Peyer's patch (tissue), 4 donors: ENCODE measurements around the gene B4GALT3.
"Not testable (repeated sequence)": the region's sequence is repeated elsewhere in the genome, so short reads cannot be mapped to it uniquely, and the experiment has no call there.

Experiments
- POLR2A ChIP-seq, 2 donors: fragments of 450-650 bp; IDR thresholded peaks; one replicate each; pipeline ENCODE4 v1.5.1; 2017; ENCODE audit warnings: antibody characterized with exemption in 2 of 2, mild to moderate bottlenecking in 2 of 2, moderate library complexity in 2 of 2
- TF ChIP-seq, protein P1 (sequence below), 6 experiments: fragments of 450-650 bp in 4 of 6; fragments of 200-600 bp in 2 of 6; sonication (generic) in 1 of 6; IDR thresholded peaks; one replicate each; pipeline ENCODE4 v1.5.1; 2017 to 2019; ENCODE audit warnings: antibody characterized with exemption in 6 of 6, mild to moderate bottlenecking in 3 of 6, moderate library complexity in 1 of 6

- not testable (repeated sequence) for TF ChIP-seq POLR2A (IDR thresholded peaks at IDR 0.05)
- TF ChIP-seq, protein P1, sequence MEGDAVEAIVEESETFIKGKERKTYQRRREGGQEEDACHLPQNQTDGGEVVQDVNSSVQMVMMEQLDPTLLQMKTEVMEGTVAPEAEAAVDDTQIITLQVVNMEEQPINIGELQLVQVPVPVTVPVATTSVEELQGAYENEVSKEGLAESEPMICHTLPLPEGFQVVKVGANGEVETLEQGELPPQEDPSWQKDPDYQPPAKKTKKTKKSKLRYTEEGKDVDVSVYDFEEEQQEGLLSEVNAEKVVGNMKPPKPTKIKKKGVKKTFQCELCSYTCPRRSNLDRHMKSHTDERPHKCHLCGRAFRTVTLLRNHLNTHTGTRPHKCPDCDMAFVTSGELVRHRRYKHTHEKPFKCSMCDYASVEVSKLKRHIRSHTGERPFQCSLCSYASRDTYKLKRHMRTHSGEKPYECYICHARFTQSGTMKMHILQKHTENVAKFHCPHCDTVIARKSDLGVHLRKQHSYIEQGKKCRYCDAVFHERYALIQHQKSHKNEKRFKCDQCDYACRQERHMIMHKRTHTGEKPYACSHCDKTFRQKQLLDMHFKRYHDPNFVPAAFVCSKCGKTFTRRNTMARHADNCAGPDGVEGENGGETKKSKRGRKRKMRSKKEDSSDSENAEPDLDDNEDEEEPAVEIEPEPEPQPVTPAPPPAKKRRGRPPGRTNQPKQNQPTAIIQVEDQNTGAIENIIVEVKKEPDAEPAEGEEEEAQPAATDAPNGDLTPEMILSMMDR (IDR thresholded peaks at IDR 0.05), result not testable (repeated sequence)
Observed at GRCh38 chr1:161224695-161225087, 47.4 kb upstream of the B4GALT3 start.
